Hematopoietic multipotent progenitor cell treated with erythropoietin and hydrocortisone succinate and interleukin-3 and kit ligand, for 17 days (in vitro differentiated cells): ENCODE results near the gene RIC8A.
A peak's percentile ranks its signal among the peaks of the same experiment; 100 is the strongest.

Experiments
- DNase-seq: peaks from one replicate; pipeline ENCODE4 v3.0.0-alpha.2; 2015; ENCODE audit warnings: low spot score

The RIC8A gene

GRCh38 chr11:204587-205109, 2.9 kb upstream of the RIC8A start:
- DNase-seq, result no peak

GRCh38 chr11:205221-206001, 2.1 kb upstream of the RIC8A start:
- no peak for DNase-seq

- DNase-seq, result no peak
Measured at GRCh38 chr11:206002-206384, 1.5 kb upstream of the RIC8A start.

GRCh38 chr11:206526-207207, 841 bp upstream of the RIC8A start:
- no peak for DNase-seq

GRCh38 chr11:207863-208180, 314 bp downstream of the RIC8A start:
- DNase-seq, result no peak

- peak; percentile 79 for DNase-seq
Measured at GRCh38 chr11:208181-208916, 841 bp downstream of the RIC8A start.

GRCh38 chr11:208917-209260, 1.4 kb downstream of the RIC8A start:
- no peak for DNase-seq

- no peak for DNase-seq
Measured at GRCh38 chr11:209275-210121, 2.0 kb downstream of the RIC8A start.

- no peak for DNase-seq
Measured at GRCh38 chr11:210122-210802, 2.8 kb downstream of the RIC8A start.

- DNase-seq, result no peak
Measured at GRCh38 chr11:210803-211180, 3.3 kb downstream of the RIC8A start.

- DNase-seq, result no peak
Measured at GRCh38 chr11:211295-211694, 3.8 kb downstream of the RIC8A start.

GRCh38 chr11:211741-212140, 4.2 kb downstream of the RIC8A start:
- no peak for DNase-seq

- DNase-seq, result no peak
Measured at GRCh38 chr11:212150-213100, 4.9 kb downstream of the RIC8A start.

- no peak for DNase-seq
Measured at GRCh38 chr11:213111-213510, 5.6 kb downstream of the RIC8A start.

- DNase-seq, result no peak
Measured at GRCh38 chr11:214083-214482, 6.6 kb downstream of the RIC8A start.

- DNase-seq, result no peak
Measured at GRCh38 chr11:215581-216037, 8.1 kb downstream of the RIC8A start.

GRCh38 chr11:216081-216974, 8.8 kb downstream of the RIC8A start:
- DNase-seq, result no peak

GRCh38 chr11:217704-218103, 10.2 kb downstream of the RIC8A start:
- no peak for DNase-seq
